Stimulated activated CD4-positive, alpha-beta T cell treated with anti-CD3 and anti-CD28 coated beads, Interleukin-12 subunit alpha, Interleukin-12 subunit beta, amount 100 ng/mL, for 24 hours (primary cell): ENCODE results near the gene ATG4B.
"Not testable (repeated sequence)": the region's sequence is repeated elsewhere in the genome, so short reads cannot be mapped to it uniquely, and the experiment has no call there.

Experiments used
- DNase-seq, 2 experiments: peaks; one replicate each; pipeline ENCODE4 v3.0.0-alpha.2; 2020; ENCODE audit warnings: low read depth in 2 of 2

The ATG4B gene

DNA sequence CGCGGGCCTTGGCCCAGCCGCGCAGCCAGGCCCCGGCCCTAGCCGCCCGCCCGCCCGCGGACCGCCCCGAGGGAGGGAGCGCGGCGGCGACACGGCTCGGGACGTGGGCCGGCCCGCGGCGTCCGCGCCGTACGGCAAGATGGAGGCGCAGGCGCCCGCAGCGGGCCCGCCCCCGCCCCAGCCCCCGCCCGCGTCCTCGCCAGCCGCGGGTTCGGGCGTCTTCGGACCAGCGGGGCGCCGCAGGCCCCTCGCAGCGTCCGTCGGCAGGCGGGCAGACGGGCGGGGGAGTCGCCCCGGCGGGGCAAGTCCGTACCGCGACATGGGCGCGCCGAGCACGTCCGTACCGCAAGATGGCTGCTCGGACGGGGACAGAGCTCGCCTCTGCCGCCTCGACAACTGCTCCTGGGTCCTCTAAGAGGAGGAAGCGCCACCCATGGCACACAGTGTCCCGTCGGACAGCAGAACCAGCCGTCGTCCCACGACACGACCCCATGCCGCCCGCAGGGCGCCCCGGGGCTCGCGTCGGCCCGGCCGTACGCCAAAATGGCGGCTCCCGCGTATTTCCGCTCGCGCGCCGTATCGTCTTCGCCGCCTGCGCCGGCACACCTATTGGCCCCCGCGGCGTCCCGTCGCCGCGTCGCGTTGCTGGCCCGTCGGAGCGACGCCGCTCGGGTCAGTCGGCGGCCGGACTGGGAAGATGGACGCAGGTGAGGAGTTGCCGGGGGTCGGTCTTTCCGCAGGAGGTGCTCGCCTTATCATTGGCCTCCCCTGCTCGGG is at the start of gene ATG4B, which contains the start of gene THAP4:
Gene ATG4B (plus strand): TSS at position 676 of the 777 bp plus-strand sequence. CDS start 22 bp downstream, at position 698.
Gene THAP4 (minus strand): TSS at position 141 of the 777 bp plus-strand sequence. CDS start 141 bp downstream, outside the sequence.
- DNase-seq: peak; percentile 59 to 65

DNA sequence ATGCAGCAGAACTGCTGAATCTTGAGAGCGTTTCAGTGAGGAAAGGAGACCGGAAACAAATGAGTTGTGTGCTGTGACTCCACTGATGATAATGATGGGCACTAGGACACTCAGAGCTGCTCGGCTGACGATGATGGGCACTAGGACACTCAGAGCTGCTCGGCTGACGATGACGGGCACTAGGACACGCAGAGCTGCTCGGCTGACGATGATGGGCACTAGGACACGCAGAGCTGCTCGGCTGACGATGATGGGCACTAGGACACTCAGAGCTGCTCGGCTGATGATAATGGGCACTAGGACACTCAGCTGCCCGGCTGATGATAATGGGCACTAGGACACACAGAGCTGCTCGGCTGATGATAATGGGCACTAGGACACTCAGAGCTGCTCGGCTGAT is 47.6 kb upstream of the ATG4B start:
- DNase-seq: not testable (repeated sequence)

DNA sequence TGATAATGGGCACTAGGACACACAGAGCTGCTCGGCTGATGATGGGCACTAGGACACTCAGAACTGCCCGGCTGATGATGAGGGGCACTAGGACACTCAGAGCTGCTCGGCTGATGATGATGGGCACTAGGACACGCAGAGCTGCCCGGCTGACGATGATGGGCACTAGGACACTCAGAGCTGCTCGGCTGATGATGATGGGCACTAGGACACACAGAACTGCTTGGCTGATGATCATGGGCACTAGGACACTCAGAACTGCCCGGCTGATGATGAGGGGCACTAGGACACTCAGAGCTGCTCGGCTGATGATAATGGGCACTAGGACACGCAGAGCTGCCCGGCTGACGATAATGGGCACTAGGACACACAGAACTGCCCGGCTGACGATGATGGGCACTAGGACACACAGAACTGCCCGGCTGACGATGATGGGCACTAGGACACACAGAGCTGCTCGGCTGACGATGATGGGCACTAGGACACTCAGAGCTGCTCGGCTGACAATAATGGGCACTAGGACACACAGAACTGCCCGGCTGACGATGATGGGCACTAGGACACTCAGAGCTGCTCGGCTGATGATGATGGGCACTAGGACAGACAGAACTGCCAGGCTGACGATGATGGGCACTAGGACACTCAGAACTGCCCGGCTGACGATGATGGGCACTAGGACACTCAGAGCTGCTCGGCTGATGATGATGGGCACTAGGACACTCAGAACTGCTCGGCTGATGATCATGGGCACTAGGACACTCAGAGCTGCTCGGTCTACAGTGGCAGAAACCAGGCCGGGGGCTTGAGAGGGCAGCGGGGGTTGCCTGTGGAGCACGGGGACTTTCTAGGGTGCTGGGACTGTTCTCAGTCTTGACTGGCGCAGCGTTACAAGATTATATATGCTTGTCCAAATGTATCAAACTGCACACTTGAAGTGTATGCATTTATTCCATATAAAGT is 46.7 kb upstream of the ATG4B start:
- DNase-seq: not testable (repeated sequence)

DNA sequence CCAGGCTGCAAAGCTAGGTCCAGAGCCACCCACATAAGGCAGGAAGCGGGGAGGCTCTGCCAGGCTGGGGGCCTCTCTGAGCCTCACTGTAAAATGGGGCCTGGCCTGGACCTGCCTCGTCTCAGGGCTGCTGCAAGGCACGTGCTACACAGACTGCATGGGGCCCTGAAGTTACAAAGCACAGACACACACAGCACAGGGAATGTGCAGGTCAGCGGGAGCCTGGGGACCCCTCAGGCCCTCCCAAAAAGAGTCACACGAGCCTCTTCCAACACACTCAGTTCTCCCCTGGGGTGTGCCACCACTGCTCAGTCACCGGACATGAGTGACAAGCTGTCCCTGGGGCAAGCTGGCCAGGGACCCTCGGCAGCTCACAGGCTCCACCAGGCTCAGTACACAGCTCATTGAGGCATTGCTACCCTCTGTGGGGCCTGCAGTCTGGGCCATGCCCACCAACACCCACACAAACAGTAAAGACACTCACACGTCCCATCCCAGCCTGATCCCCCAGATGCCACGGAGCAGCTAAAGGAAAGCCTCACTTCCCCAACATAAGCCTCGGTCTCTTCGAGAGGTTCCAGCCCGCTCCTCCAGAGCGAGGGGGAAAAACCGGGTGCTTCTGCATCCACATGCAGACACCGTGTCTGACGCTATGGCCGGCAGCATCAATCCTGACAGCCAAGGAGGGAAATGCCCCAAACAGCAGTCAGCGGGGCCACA is 45.2 kb upstream of the ATG4B start:
- no peak for DNase-seq

DNA sequence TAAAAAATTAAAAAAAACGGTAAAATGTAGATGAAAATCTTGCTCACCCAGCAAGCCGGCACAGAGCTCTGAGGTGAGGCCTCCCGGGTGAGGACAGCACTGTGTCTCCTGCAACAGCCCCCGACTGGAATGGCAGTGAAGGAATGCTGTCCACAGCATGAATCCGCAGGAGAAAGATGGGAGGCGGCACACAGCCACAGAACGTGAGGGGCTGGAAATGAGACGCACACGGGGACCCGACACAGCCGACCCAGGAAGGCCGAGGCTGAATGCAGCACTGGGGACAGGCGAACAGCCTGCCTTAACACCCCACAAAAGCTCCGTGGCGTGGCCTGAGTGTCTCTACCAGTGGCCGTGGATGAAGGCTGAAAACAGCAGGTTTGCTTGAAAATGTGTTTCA is 44.2 kb upstream of the ATG4B start:
- DNase-seq: no peak

DNA sequence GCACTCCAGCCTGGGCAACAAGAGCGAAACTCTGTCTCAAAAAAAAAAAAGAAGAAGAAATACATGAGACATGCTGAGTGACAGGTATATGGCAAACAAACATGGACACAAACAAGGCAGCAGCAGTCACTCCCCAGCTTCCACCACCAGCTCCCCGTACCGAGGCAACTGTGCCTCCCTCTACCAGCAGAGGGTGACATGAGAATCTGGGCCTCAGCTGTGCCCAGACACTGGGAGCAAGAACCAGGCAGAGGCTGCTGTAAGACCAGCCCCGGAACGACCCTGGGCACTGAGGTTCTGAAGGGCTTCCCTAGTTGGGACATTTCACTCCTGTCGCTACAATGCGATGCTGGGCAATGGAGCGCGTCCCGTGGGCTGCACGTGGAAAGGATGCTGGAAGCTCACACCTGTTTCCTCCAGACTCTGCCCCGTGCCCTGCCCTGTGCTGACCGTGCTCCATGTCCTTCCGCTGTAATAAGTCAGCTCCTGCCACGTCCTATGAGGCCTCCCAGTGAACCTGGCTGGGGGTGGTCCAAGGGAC is 41.8 kb upstream of the ATG4B start:
- no peak for DNase-seq

DNA sequence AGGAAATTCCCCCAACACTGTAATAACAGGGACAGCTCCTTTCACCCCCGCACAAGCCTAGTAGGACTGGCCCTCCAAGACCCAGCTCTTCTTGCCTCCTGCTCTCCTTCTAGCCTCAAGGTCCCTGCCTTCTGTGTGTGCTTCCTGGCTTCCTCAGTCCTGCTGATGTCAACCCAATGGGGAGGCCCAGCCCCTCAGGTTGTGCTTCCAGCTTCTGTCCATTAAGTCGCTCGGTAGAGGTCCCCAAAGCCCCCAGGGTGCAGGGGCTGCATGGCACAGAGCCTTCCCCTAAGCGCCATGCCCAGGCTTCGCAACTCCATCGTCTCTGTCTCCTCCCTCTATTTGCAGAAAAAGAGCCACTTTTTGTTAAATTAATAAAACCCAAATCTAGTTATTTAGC is 39.9 kb upstream of the ATG4B start:
- no peak for DNase-seq

DNA sequence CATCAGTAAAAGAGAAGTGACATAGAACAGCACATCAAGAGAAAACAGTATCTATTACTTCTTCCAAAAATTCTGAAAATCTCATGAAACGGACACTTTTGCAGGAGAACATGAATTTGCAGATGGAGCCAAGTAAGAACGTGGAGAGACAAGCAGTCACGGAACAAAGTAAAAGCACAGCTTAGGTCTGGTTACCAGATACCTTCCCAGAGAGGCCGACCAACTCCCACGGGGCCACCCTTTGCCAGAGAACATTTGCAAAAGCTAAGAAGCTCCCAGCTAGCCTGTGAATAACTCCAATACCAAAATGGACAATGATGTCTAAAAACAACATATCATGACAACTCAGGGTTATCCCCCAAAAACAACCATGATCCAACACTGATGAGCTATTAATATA is 39.4 kb upstream of the ATG4B start:
- no peak for DNase-seq

DNA sequence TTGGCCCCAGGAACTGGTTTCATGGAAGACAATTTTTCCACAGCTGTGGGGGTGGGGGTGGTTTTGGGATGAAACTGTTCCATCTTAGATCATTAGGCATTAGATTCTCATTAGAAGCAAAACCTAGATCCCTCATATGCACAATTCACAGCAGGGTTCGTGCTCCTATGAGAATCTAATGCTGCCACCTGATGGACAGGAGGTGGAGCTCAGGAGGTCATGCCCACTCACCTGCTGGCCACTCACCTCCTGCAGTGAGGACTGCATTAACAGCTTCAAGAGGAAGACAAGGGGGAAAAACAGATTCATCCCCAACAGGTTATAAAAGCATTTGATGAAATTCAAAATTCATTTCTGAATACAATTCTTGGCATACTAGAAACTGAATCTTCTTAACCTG is 39.0 kb upstream of the ATG4B start:
- no peak for DNase-seq

DNA sequence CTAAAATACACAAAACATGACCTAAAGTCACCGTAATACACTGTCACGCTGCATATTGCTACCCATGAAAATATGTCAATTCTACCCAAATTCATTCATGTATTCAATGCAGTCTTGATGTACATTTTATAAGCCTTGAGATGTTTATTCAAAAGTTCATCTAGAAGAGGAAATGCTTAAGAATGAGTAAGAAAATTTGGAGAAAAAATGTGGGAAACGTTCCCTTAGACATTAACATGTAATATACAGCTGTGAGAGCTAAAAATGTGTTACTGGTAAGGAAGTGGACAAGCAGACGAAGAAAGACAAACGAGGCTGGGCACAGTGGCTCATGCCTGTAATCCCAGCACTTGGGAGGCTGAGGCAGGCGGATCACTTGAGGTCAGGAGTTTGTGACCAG is 37.9 kb upstream of the ATG4B start:
- DNase-seq: no peak

DNA sequence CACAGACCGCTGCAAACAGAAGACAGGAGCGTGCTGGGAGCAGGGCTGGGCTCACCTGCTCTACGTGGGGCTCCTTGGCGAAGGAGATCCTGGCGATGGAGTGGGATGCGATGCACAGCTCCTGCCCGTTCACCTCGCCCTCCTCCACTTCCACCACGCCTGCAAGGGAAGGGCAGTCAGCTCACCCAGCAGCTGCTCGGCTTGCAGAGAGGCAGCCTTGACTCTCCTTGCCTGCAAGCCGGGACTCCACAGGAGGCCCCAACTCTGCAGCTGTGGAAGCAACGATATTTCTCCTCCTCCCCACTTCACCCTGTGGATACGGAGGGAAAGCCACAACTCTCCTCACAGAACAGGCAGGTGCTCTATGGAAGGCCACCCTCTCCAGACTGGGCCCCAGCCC is 35.7 kb upstream of the ATG4B start:
- DNase-seq: no peak

DNA sequence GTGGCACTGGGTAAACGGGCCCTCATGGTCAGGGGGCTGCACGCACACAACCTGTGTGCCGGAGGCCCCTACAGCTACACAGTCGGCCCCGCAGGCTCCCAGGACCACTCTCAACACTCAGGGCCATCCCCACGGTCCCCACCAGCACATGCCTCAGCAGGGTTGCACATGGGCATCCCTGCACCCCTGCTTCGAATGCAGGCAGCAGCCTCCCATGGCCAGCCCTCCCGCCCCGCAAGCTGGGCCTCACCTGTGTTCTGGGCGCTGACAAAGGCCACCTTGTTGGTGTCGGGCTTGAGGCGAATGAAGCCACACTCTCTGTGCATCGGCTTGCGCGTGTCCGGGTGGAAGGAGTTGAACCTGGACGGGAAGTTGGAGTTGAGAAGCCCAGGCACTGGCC is 34.8 kb upstream of the ATG4B start:
- DNase-seq: no peak

DNA sequence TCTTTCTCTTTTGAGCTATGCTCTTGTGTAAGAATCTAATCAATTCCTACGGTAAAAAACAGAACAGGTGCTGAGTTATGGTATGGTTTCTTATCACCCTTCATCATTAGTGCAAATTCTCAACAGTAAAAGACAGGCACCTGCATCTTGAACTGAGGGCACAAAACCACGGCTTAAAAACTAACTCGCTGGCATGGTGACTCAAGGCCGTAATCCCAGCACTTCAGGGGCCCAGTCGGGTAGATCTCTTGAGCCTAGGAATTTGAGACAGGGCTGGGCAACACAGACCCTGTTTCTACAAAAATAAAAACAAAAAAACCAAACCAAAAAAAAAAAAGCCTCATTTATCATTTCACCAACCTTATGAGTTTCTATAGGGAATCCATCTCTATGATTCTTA is 33.8 kb upstream of the ATG4B start:
- DNase-seq: no peak

DNA sequence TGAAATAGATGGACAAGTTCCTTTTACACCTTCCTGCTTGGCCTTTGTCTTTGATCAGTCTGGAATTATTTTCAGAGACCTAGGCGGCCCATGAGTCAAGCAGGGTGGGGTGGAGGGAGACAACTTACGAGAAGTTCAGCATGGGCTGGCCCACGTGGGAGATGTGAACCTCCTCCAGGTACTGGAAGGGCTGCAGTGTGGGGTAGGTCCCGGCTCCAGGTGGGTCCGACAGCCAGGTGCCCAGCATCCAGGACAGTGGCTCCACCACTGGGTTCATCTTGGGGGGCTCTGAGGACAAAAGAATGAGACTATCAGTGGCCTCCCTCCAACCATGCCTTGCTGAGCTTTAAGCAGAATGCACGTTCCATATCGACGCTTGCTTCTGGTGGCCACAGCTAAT is 31.3 kb upstream of the ATG4B start:
- DNase-seq: no peak

DNA sequence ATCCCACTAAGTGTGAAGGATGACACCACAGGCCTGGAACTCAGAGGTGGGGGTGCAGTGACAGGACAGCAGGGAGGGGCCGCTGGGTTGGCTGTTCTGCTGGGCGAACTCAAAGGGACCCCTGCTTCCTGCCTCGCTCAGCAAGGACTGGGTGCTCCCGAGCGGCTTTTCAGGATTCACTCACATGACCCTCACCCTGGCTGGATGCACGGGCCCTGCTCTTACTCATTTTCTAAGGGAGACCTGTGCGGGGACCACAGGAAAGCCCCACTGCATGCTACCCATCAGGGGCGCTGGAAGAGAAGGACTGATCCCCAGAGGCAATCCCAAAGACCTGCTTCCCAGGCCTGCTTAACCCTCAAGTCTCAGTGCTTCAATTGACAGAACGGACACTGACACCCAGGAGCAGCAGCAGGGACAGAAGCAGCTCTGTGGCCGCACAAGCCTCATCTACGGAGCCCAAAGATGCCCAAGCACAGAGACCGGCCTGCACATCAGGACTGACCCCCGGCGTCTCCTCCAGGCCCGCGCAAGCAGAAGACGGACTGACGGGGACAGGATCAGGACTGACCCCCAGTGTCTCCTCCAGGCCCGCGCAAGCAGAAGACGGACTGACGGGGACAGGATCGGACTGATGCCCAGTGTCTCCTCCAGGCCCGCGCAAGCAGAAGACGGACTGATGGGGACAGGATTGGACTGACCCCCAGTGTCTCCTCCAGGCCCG is 30.2 kb upstream of the ATG4B start:
- no peak for DNase-seq

DNA sequence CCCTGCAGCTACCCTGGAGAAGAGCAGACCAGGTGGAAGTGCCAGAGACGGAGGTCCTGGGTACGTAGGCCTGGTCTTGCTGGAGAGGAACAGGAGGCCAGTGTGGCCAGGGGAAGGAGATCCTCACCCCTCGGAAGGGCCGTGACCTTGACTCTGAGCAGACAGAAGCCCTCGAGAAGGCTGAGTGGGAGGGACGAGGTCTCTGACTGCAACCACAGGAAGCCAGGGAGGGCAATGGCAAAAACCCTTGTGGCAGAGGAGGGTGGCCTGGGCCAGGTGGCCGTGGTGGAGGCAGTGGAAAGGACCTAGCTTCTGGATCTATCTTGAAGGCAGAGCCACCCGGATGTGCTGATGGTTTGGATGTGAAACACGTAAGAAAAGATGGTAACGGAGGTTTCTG is 28.6 kb upstream of the ATG4B start:
- DNase-seq: no peak

DNA sequence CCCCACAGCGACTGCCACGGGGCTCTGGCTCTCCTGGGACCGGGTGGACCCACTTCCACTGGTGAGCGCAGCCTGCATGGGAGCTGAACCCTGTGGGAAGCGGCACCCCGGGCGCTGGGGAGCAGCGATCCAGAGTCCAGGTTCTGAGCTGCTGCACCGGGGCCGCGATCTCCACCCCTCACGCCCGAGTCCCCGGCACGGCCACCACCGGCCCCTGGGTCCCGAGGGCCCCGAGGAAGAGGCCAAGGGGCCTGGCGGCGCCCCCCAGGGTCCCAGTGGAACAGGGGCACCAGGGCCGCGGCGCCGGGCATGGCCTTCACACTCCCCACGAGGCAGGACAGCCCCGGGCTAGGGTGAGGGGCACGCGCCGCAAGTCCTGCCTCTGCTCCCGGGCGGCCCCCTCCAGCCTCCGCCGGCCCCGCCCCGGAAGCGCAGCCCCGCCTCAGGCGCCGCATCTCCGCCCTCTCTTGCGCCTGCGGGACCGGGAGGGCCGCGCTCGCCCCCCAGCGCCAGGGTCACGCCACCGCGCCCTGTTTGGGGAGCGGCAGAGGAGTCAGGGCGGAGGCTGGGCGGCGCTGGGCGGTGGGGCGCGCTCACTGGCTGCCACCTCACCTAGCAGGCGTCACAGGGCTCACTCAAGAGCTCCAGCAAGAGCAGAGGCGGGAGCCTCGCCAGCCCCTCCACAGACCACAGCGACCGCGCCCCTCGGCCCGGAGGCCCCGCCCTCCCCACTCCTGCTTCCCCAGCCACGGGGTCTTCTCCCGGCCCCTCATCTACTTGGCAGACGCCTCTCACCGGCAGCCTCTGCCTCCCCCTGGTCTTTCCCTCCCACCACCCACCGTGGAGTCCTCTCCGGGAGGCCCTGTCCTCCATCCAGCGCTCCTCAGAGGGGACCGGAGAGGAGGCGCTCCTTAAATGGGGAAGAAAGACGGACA is 27.4 kb upstream of the ATG4B start:
- DNase-seq: peak; percentile 77 to 80

DNA sequence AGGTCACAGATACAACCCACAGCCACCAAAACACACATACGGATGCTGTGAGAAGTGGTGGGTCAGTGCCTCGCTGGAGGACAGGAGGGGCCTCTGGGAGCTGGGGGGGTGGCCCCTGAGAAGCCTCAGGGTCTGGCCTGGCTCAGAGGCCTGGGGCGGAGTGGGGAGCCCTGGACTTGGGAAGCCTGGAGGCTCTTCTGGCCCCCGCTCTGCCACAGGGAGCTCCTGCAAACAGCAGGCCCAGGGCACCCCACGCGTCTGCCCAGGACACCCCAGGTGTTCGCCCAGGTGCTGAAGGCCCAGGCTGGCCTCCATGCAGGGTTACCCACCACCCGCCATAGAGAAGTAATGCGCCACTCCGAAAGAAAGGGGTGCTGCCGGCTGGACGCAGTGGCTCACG is 26.4 kb upstream of the ATG4B start:
- DNase-seq: no peak

DNA sequence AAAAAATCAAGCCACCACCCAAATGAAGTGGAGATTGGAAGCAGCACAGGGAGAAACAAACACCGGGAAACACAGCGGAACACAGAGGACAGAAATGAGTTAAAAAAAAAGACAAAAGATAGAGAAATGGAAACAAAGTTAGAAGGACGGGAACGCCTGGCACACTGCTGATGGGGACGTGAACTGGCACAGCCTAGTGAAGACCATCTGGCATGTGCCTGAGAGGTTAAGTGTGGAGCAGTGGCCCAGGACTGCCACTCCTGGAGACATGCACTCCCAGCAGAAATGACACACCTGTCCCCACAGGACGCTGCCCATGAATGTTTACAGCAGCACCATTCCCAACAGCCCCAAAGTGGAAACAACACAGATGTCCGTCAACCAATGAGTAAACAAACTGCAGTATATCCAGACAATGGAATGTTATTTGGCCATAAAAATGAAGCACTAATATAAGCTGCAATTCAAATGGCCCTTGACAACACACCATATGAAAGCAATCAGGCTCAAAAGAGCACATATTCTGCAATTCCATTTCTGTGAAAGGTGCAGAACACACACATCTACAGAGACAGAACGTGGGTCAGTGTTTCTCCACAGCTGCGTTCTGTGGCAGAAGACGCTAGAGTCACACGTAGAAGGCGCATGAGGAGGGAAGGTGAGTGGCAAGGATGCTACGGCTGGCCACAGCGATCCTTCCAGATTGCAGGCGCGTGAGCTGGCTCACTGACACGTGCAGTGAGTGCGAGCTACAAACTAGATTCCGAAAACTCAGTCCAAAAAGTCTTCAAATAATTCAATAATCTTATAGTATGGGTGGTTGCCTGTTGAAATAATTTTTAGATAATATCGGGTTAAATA is 25.1 kb upstream of the ATG4B start:
- no peak for DNase-seq
